Activated B cell treated with CpG ODN at 0.5 μM for 24 hours (primary cell): Measurements from ENCODE around the gene CCDC33. TPM values are rescaled to one million over a fixed set of nuclear protein-coding genes. Genes with fewer than 3 reads are reported as not detected.
A peak's percentile ranks its signal among the peaks of the same experiment; 100 is the strongest.

Experiments used
- ATAC-seq: fragments of 200-7000 bp; cut with Tn5 transposase; one replicate; pipeline ENCODE4 v1.10.0; 2021; ENCODE audit warnings: low read depth, mild to moderate bottlenecking, moderate library complexity
- CTCF ChIA-PET: fragments of 350-600 bp; sonication (Branson Sonifier 250); formaldehyde crosslinking; loops from one replicate; lab custom pipeline; 2021; ENCODE audit warnings: antibody characterized with exemption; lab: Charles Lee
- POLR2A ChIA-PET: fragments of 350-600 bp; sonication (Branson Sonifier 250); formaldehyde crosslinking; loops from one replicate; lab custom pipeline; 2021; ENCODE audit warnings: antibody characterized with exemption; lab: Charles Lee
- DNase-seq: peaks from one replicate; pipeline ENCODE4 v3.0.0; 2022
- H3K27ac Mint-ChIP-seq: one replicate; pipeline ENCODE4 v1.8.0; 2020; ENCODE audit warnings: mixed read lengths
- H3K27me3 Mint-ChIP-seq: one replicate; pipeline ENCODE4 v1.8.0; 2021; ENCODE audit warnings: mixed read lengths
- H3K36me3 Mint-ChIP-seq: one replicate; pipeline ENCODE4 v1.8.0; 2021; ENCODE audit warnings: low read depth, mixed read lengths
- H3K4me1 Mint-ChIP-seq: one replicate; pipeline ENCODE4 v1.8.0; 2021; ENCODE audit warnings: mixed read lengths
- H3K4me3 Mint-ChIP-seq: one replicate; pipeline ENCODE4 v1.8.0; 2020; ENCODE audit warnings: mild to moderate bottlenecking, mixed read lengths
- H3K9me3 Mint-ChIP-seq: one replicate; pipeline ENCODE4 v1.8.0; 2020; ENCODE audit warnings: mixed read lengths
- intact Hi-C: fragments of 100-400 bp; cut with micrococcal nuclease; formaldehyde crosslinking; loops from one replicate; pipeline ENCODE4 v1.15.1; 2024
- total RNA-seq: library from RNA; stranded (reverse); gene quantifications from 2 replicates; pipeline ENCODE4 v1.2.3, GENCODE V29; 2022
- TF ChIP-seq, protein P1 (sequence below): fragments of 200-600 bp; IDR thresholded peaks from one replicate; pipeline ENCODE4 v1.8.0; 2022; ENCODE audit warnings: antibody characterized with exemption, mild to moderate bottlenecking

CCDC33 gene
- total RNA-seq, 1 donor from 2014 or later = not detected

GRCh38 chr15:74302821-74303359 lies 66.8 kb downstream of the CCDC33 start:
- DNase-seq (peak; percentile 37), ATAC-seq (peak; percentile 31)
- Mint-ChIP-seq H3K4me3 (no peak overlapping the region), H3K36me3 (no peaks in the 10 kb centered on the region), H3K27ac (no peak overlapping the region), H3K4me1 (no peaks in the 10 kb centered on the region), H3K9me3 (no peaks in the 10 kb centered on the region), H3K27me3 (peaks cover 49% of the 10 kb centered on the region)
- TF ChIP-seq, protein P1, sequence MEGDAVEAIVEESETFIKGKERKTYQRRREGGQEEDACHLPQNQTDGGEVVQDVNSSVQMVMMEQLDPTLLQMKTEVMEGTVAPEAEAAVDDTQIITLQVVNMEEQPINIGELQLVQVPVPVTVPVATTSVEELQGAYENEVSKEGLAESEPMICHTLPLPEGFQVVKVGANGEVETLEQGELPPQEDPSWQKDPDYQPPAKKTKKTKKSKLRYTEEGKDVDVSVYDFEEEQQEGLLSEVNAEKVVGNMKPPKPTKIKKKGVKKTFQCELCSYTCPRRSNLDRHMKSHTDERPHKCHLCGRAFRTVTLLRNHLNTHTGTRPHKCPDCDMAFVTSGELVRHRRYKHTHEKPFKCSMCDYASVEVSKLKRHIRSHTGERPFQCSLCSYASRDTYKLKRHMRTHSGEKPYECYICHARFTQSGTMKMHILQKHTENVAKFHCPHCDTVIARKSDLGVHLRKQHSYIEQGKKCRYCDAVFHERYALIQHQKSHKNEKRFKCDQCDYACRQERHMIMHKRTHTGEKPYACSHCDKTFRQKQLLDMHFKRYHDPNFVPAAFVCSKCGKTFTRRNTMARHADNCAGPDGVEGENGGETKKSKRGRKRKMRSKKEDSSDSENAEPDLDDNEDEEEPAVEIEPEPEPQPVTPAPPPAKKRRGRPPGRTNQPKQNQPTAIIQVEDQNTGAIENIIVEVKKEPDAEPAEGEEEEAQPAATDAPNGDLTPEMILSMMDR = no peak
- ChIA-PET POLR2A (no interaction called here), CTCF (no interaction called here)
- intact Hi-C loops = loop anchor here (1.0 kb wide), 2 partner anchors 176 to 330 kb away; no protein-coding TSS in a partner anchor

- TF ChIP-seq, protein P1 = no peak
- ATAC-seq (no peak), DNase-seq (no peak)
- intact Hi-C loops = loop anchor here (1.0 kb wide), 2 partner anchors 177 to 331 kb away; no protein-coding TSS in a partner anchor
- POLR2A ChIA-PET = no interaction called here
- H3K4me3 Mint-ChIP-seq = no peak overlapping the region
- no peaks in the 10 kb centered on the region for H3K36me3 Mint-ChIP-seq
- no peaks in the 10 kb centered on the region for H3K4me1 Mint-ChIP-seq
- H3K27me3 Mint-ChIP-seq = peaks cover 53% of the 10 kb centered on the region
- no peaks in the 10 kb centered on the region for H3K9me3 Mint-ChIP-seq
- CTCF ChIA-PET = interaction anchor here (1.4 kb wide), 1 partner anchor 331 kb away, joined by 3 read pairs; no protein-coding TSS in a partner anchor
- no peak overlapping the region for H3K27ac Mint-ChIP-seq
Observed at GRCh38 chr15:74303741-74304309, 67.7 kb downstream of the CCDC33 start.

- intact Hi-C loops = no loop called here
- no peaks in the 10 kb centered on the region for H3K4me1 Mint-ChIP-seq
- DNase-seq (no peak), ATAC-seq (no peak)
- no peaks in the 10 kb centered on the region for H3K9me3 Mint-ChIP-seq
- H3K27ac Mint-ChIP-seq = no peak overlapping the region
- TF ChIP-seq, protein P1 = no peak
- ChIA-PET POLR2A (interaction anchor here (0.6 kb wide), 1 partner anchor 178 kb away, joined by 8 read pairs; no protein-coding TSS in a partner anchor), CTCF (interaction anchor here (1.4 kb wide), 1 partner anchor 331 kb away, joined by 3 read pairs; no protein-coding TSS in a partner anchor)
- no peak overlapping the region for H3K4me3 Mint-ChIP-seq
- no peaks in the 10 kb centered on the region for H3K36me3 Mint-ChIP-seq
- peaks cover 57% of the 10 kb centered on the region for H3K27me3 Mint-ChIP-seq
Observed at GRCh38 chr15:74304431-74304830, 68.3 kb downstream of the CCDC33 start.

DNA sequence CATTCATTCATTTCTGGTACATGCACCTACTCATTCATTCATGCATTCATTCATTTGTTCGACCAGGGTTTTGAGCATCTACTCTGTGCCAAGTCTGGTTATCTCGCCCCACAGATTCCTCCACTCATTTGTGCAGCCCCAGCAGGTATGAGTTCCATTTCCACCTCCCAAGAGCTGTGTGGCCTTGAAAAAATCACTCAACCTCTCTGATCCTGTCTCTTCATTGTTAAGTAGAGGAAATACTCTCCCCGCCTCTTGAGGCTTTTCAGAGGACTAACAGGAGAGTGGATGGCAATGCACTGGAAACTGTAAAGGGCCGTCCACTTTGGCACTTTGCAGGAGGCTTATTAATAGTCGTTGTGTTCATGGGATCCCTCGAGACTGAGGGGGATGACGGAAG lies 69.6 kb downstream of the CCDC33 start:
- H3K27ac Mint-ChIP-seq = no peak overlapping the region
- no peaks in the 10 kb centered on the region for H3K9me3 Mint-ChIP-seq
- H3K4me3 Mint-ChIP-seq = no peak overlapping the region
- H3K27me3 Mint-ChIP-seq = peaks cover 54% of the 10 kb centered on the region
- intact Hi-C loops = no loop called here
- ATAC-seq (no peak), DNase-seq (no peak)
- CTCF ChIA-PET = no interaction called here
- no peaks in the 10 kb centered on the region for H3K36me3 Mint-ChIP-seq
- POLR2A ChIA-PET = no interaction called here
- H3K4me1 Mint-ChIP-seq = no peaks in the 10 kb centered on the region
- TF ChIP-seq, protein P1 = no peak

DNA sequence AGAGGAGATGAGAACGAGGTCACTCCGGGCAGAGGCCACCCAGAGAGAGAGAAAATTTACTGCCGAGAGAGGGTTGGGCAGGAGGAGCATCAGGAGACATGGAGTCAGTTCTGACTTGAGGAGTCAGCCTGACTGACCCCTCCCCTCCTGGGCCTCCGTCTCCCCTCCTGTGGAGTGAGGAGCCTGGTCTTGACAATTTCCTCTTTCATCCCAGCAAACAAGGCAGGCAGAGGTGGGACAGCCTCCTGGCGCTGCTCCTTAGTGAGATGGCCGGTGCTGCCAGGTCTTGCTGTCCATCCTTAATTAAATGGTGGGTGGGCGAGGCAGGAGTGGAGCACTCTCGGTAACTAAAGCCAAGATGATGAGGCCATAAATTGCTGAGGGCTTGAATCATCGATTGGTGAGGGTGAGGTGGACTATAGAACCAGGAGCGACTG lies 70.7 kb downstream of the CCDC33 start:
- no peak for ATAC-seq
- TF ChIP-seq, protein P1 = no peak
- ChIA-PET CTCF (interaction anchor here (1.2 kb wide), 1 partner anchor 342 kb away, joined by 3 read pairs; no protein-coding TSS in a partner anchor), POLR2A (no interaction called here)
- no peak overlapping the region for H3K4me3 Mint-ChIP-seq
- H3K9me3 Mint-ChIP-seq = no peaks in the 10 kb centered on the region
- no peaks in the 10 kb centered on the region for H3K4me1 Mint-ChIP-seq
- intact Hi-C loops = no loop called here
- H3K36me3 Mint-ChIP-seq = no peaks in the 10 kb centered on the region
- H3K27me3 Mint-ChIP-seq = peaks cover 44% of the 10 kb centered on the region
- H3K27ac Mint-ChIP-seq = no peak overlapping the region
- DNase-seq = no peak
